CD4-positive, CD25-positive, alpha-beta regulatory T cell (primary cell): Measurements from ENCODE around the gene COL9A1. TPM values are rescaled to one million over a fixed set of nuclear protein-coding genes. Genes with fewer than 3 reads are reported as not detected.

Source experiments
- ATAC-seq, 2 donors: fragments of 150-1000 bp; cut with Tn5 transposase; one replicate each; pipeline ENCODE4 v1.10.0; 2021; ENCODE audit warnings: low read depth in 2 of 2, moderate number of reproducible peaks in 2 of 2, moderate library complexity in 1 of 2
- DNase-seq, 3 donors: peaks; one replicate each; pipeline versions ENCODE4 v3.0.0 to v3.0.0-alpha.2; 2012 to 2022; ENCODE audit warnings: mixed read lengths in 1 of 3
- H3K27ac ChIP-seq: one replicate; pipeline ENCODE4 v1.7.0; 2013; ENCODE audit warnings: mild to moderate bottlenecking, low read length; ENCODE audit not compliant: insufficient read depth, poor library complexity, severe bottlenecking
- H3K27me3 ChIP-seq: one replicate; pipeline ENCODE4 v1.7.0; 2013; ENCODE audit warnings: low read length; ENCODE audit not compliant: control insufficient read depth, insufficient read depth
- H3K36me3 ChIP-seq: one replicate; pipeline ENCODE4 v1.7.0; 2013; ENCODE audit warnings: mild to moderate bottlenecking, low read length, moderate library complexity; ENCODE audit not compliant: control insufficient read depth, insufficient read depth
- H3K4me1 ChIP-seq: 2 replicates; pipeline ENCODE4 v1.7.0; 2013; ENCODE audit warnings: mild to moderate bottlenecking, low read length; ENCODE audit not compliant: insufficient read depth, control insufficient read depth, poor library complexity, severe bottlenecking
- H3K4me3 ChIP-seq: one replicate; pipeline ENCODE4 v1.7.0; 2013; ENCODE audit warnings: low read depth, mild to moderate bottlenecking, low read length, moderate library complexity
- H3K9me3 ChIP-seq, 2 experiments: 1 replicate in 1 of 2; 2 replicates in 1 of 2; pipeline ENCODE4 v1.7.0; 2013; ENCODE audit warnings: low read length in 2 of 2, mild to moderate bottlenecking in 1 of 2, moderate library complexity in 1 of 2; ENCODE audit not compliant: control insufficient read depth in 2 of 2
- H3K27ac Mint-ChIP-seq, 3 donors: one replicate each; pipeline ENCODE4 v1.8.0; 2020 to 2022; ENCODE audit warnings: mild to moderate bottlenecking in 3 of 3, mixed read lengths in 3 of 3, moderate library complexity in 2 of 3
- H3K27me3 Mint-ChIP-seq: one replicate; pipeline ENCODE4 v1.8.0; 2022; ENCODE audit warnings: mild to moderate bottlenecking, mixed read lengths
- H3K36me3 Mint-ChIP-seq: one replicate; pipeline ENCODE4 v1.8.0; 2020; ENCODE audit warnings: mixed read lengths
- H3K4me1 Mint-ChIP-seq, 4 donors: one replicate each; pipeline ENCODE4 v1.8.0; 2020 to 2022; ENCODE audit warnings: mixed read lengths in 4 of 4, mild to moderate bottlenecking in 1 of 4
- H3K4me3 Mint-ChIP-seq, 4 donors: one replicate each; pipeline ENCODE4 v1.8.0; 2020 to 2022; ENCODE audit warnings: mild to moderate bottlenecking in 4 of 4, mixed read lengths in 4 of 4, moderate library complexity in 3 of 4
- H3K9me3 Mint-ChIP-seq, 7 donors: one replicate each; pipeline ENCODE4 v1.8.0; 2020 to 2022; ENCODE audit warnings: mixed read lengths in 7 of 7, mild to moderate bottlenecking in 3 of 7, moderate library complexity in 2 of 7
- polyA plus RNA-seq, 4 donors: library from polyadenylated mRNA; unstranded; fragments of 300-500 nt; fragmentation: Illumina TruSeq; gene quantifications; one replicate each; pipeline ENCODE4 v1.2.3, GENCODE V29; 2021
- total RNA-seq: library from RNA; stranded (reverse); gene quantifications from one replicate; pipeline ENCODE4 v1.2.3, GENCODE V29; 2022

COL9A1 gene
- total and polyA plus RNA-seq, 5 donors from 2014 or later = not detected

- Histone ChIP-seq H3K36me3 (no peaks in the 10 kb centered on the region), H3K27ac (no peak overlapping the region), H3K4me1 (no peaks in the 10 kb centered on the region), H3K4me3 (no peak overlapping the region), H3K27me3 (no peaks in the 10 kb centered on the region), H3K9me3 (no peaks in the 10 kb centered on the region)
- H3K36me3 Mint-ChIP-seq = no peaks in the 10 kb centered on the region
- H3K4me1 Mint-ChIP-seq = no peaks in the 10 kb centered on the region
- no peaks in the 10 kb centered on the region for H3K9me3 Mint-ChIP-seq
- peaks cover 5% of the 10 kb centered on the region for H3K27me3 Mint-ChIP-seq
- no peak overlapping the region for H3K4me3 Mint-ChIP-seq
- DNase-seq = no peak
- ATAC-seq = no peak
- H3K27ac Mint-ChIP-seq = no peak overlapping the region
Measured at GRCh38 chr6:70246118-70246517, 56.8 kb downstream of the COL9A1 start.

- Histone ChIP-seq H3K27ac (no peak overlapping the region), H3K36me3 (no peaks in the 10 kb centered on the region), H3K9me3 (no peaks in the 10 kb centered on the region), H3K4me3 (no peak overlapping the region), H3K4me1 (no peaks in the 10 kb centered on the region), H3K27me3 (no peaks in the 10 kb centered on the region)
- DNase-seq = no peak
- Mint-ChIP-seq H3K27me3 (peaks cover 5% of the 10 kb centered on the region), H3K4me3 (no peak overlapping the region), H3K27ac (no peak overlapping the region), H3K36me3 (no peaks in the 10 kb centered on the region), H3K9me3 (peaks cover 0 to 2% (median 0%) of the 10 kb centered on the region in 7 donors), H3K4me1 (no peaks in the 10 kb centered on the region)
- no peak for ATAC-seq
Measured at GRCh38 chr6:70241991-70242420, 60.9 kb downstream of the COL9A1 start.

GRCh38 chr6:70241031-70241430, 61.9 kb downstream of the COL9A1 start:
- no peaks in the 10 kb centered on the region for H3K27me3 Mint-ChIP-seq
- Histone ChIP-seq H3K4me1 (no peaks in the 10 kb centered on the region), H3K27me3 (no peaks in the 10 kb centered on the region), H3K27ac (no peak overlapping the region), H3K4me3 (no peak overlapping the region), H3K36me3 (no peaks in the 10 kb centered on the region), H3K9me3 (no peaks in the 10 kb centered on the region)
- no peaks in the 10 kb centered on the region for H3K4me1 Mint-ChIP-seq
- H3K36me3 Mint-ChIP-seq = no peaks in the 10 kb centered on the region
- peaks cover 0 to 2% (median 0%) of the 10 kb centered on the region in 7 donors for H3K9me3 Mint-ChIP-seq
- ATAC-seq (no peak), DNase-seq (no peak)
- H3K27ac Mint-ChIP-seq = no peak overlapping the region
- no peak overlapping the region for H3K4me3 Mint-ChIP-seq

GRCh38 chr6:70236343-70236742, 66.5 kb downstream of the COL9A1 start:
- Histone ChIP-seq H3K4me1 (no peaks in the 10 kb centered on the region), H3K36me3 (no peaks in the 10 kb centered on the region), H3K9me3 (no peaks in the 10 kb centered on the region), H3K27me3 (no peaks in the 10 kb centered on the region), H3K4me3 (no peak overlapping the region), H3K27ac (no peak overlapping the region)
- H3K4me3 Mint-ChIP-seq = no peak overlapping the region
- H3K27ac Mint-ChIP-seq = no peak overlapping the region
- no peaks in the 10 kb centered on the region for H3K36me3 Mint-ChIP-seq
- no peak for ATAC-seq
- peaks cover 0 to 2% (median 0%) of the 10 kb centered on the region in 7 donors for H3K9me3 Mint-ChIP-seq
- no peaks in the 10 kb centered on the region for H3K27me3 Mint-ChIP-seq
- no peak for DNase-seq
- no peaks in the 10 kb centered on the region for H3K4me1 Mint-ChIP-seq

- no peak overlapping the region for H3K4me3 Mint-ChIP-seq
- H3K9me3 Mint-ChIP-seq = no peaks in the 10 kb centered on the region
- Histone ChIP-seq H3K36me3 (no peaks in the 10 kb centered on the region), H3K9me3 (no peaks in the 10 kb centered on the region), H3K4me1 (no peaks in the 10 kb centered on the region), H3K27me3 (no peaks in the 10 kb centered on the region), H3K27ac (no peak overlapping the region), H3K4me3 (no peak overlapping the region)
- no peaks in the 10 kb centered on the region for H3K36me3 Mint-ChIP-seq
- H3K27ac Mint-ChIP-seq = no peak overlapping the region
- DNase-seq (no peak), ATAC-seq (no peak)
- no peaks in the 10 kb centered on the region for H3K4me1 Mint-ChIP-seq
- H3K27me3 Mint-ChIP-seq = peaks cover 2% of the 10 kb centered on the region
Measured at GRCh38 chr6:70234561-70235236, 68.2 kb downstream of the COL9A1 start.

- Mint-ChIP-seq H3K27me3 (peaks cover 7% of the 10 kb centered on the region), H3K4me1 (no peaks in the 10 kb centered on the region), H3K9me3 (no peaks in the 10 kb centered on the region), H3K27ac (no peak overlapping the region), H3K4me3 (no peak overlapping the region), H3K36me3 (no peaks in the 10 kb centered on the region)
- Histone ChIP-seq H3K9me3 (no peaks in the 10 kb centered on the region), H3K27me3 (no peaks in the 10 kb centered on the region), H3K4me1 (no peaks in the 10 kb centered on the region), H3K4me3 (no peak overlapping the region), H3K36me3 (no peaks in the 10 kb centered on the region), H3K27ac (no peak overlapping the region)
- DNase-seq = no peak
- ATAC-seq = no peak
Measured at GRCh38 chr6:70231311-70231710, 71.6 kb downstream of the COL9A1 start.

- no peaks in the 10 kb centered on the region for H3K36me3 ChIP-seq
Measured at GRCh38 chr6:70225055-70225454, 77.8 kb downstream of the COL9A1 start.

GRCh38 chr6:70222439-70222749, 80.5 kb downstream of the COL9A1 start:
- Histone ChIP-seq H3K27me3 (no peaks in the 10 kb centered on the region), H3K36me3 (no peaks in the 10 kb centered on the region), H3K27ac (no peak overlapping the region), H3K4me3 (no peak overlapping the region), H3K4me1 (no peaks in the 10 kb centered on the region), H3K9me3 (no peaks in the 10 kb centered on the region)
- DNase-seq (no peak), ATAC-seq (no peak)
- Mint-ChIP-seq H3K4me1 (no peaks in the 10 kb centered on the region), H3K9me3 (peaks cover 0 to 1% (median 0%) of the 10 kb centered on the region in 7 donors), H3K27ac (no peak overlapping the region), H3K36me3 (no peaks in the 10 kb centered on the region), H3K4me3 (no peak overlapping the region), H3K27me3 (peaks cover 5% of the 10 kb centered on the region)

More at GRCh38 chr6:70225055-70225454, 77.8 kb downstream of the COL9A1 start:
- Mint-ChIP-seq H3K4me3 (no peak overlapping the region), H3K4me1 (no peaks in the 10 kb centered on the region), H3K36me3 (no peaks in the 10 kb centered on the region), H3K27me3 (peaks cover 12% of the 10 kb centered on the region), H3K9me3 (peaks cover 0 to 1% (median 0%) of the 10 kb centered on the region in 7 donors), H3K27ac (no peak overlapping the region)
- no peak overlapping the region for H3K27ac ChIP-seq
- H3K4me1 ChIP-seq = no peaks in the 10 kb centered on the region
- H3K27me3 ChIP-seq = no peaks in the 10 kb centered on the region
- no peak overlapping the region for H3K4me3 ChIP-seq
- no peak for ATAC-seq
- no peak for DNase-seq
- H3K9me3 ChIP-seq = no peaks in the 10 kb centered on the region
